ENCODE data around the gene DENND6B. TPM values are rescaled to one million over a fixed set of nuclear protein-coding genes. Genes with fewer than 3 reads are reported as not detected.
"Not testable (repeated sequence)": the region's sequence is repeated elsewhere in the genome, so short reads cannot be mapped to it uniquely, and the experiment has no call there.

The DENND6B gene
- total RNA-seq, 1 donor from 2014 or later = 1.8 TPM

GRCh38 chr22:50339945-50340879 lies 13.4 kb upstream of the DENND6B start:
- DNase-seq (ENCODE audit: low spot score) (no peak), ATAC-seq (no peak)

GRCh38 chr22:50338860-50339462 lies 12.1 kb upstream of the DENND6B start:
- DNase-seq (ENCODE audit: low spot score) (no peak), ATAC-seq (no peak)

- no peak for ATAC-seq
Observed at GRCh38 chr22:50338042-50338573, 11.3 kb upstream of the DENND6B start.

GRCh38 chr22:50337262-50338041 lies 10.6 kb upstream of the DENND6B start:
- ATAC-seq = no peak
- no peak for DNase-seq (ENCODE audit: low spot score)

More at GRCh38 chr22:50338042-50338573, 11.3 kb upstream of the DENND6B start:
- DNase-seq (ENCODE audit: low spot score) = no peak

- ATAC-seq; DNase-seq (ENCODE audit: low spot score): not testable (repeated sequence)
Observed at GRCh38 chr22:50334433-50334832, 7.6 kb upstream of the DENND6B start.

GRCh38 chr22:50329236-50329635 lies 2.4 kb upstream of the DENND6B start:
- ATAC-seq = no peak
- DNase-seq (ENCODE audit: low spot score) = no peak

- DNase-seq (ENCODE audit: low spot score) = no peak
- no peak for ATAC-seq
Observed at GRCh38 chr22:50327711-50328019, 853 bp upstream of the DENND6B start.

- no peak for DNase-seq (ENCODE audit: low spot score)
- ATAC-seq = no peak
Observed at GRCh38 chr22:50326225-50326955, 422 bp downstream of the DENND6B start.

- ATAC-seq = no peak
- DNase-seq (ENCODE audit: low spot score) = no peak
Observed at GRCh38 chr22:50325444-50326224, 1.2 kb downstream of the DENND6B start.

GRCh38 chr22:50323900-50324299 lies 2.9 kb downstream of the DENND6B start:
- DNase-seq (ENCODE audit: low spot score) (no peak), ATAC-seq (no peak)

GRCh38 chr22:50322382-50323104 lies 4.3 kb downstream of the DENND6B start:
- DNase-seq (ENCODE audit: low spot score) = not testable (repeated sequence)
- ATAC-seq = peak; percentile 35

- ATAC-seq = no peak
- DNase-seq (ENCODE audit: low spot score) = no peak
Observed at GRCh38 chr22:50320671-50321325, 6.0 kb downstream of the DENND6B start.

- DNase-seq (ENCODE audit: low spot score) (no peak), ATAC-seq (no peak)
Observed at GRCh38 chr22:50320116-50320515, 6.7 kb downstream of the DENND6B start.

- ATAC-seq (no peak), DNase-seq (ENCODE audit: low spot score) (no peak)
Observed at GRCh38 chr22:50319503-50319951, 7.3 kb downstream of the DENND6B start.

GRCh38 chr22:50318698-50319411 lies 8.0 kb downstream of the DENND6B start:
- no peak for DNase-seq (ENCODE audit: low spot score)

GRCh38 chr22:50318356-50318697 lies 8.5 kb downstream of the DENND6B start:
- ATAC-seq = no peak
- no peak for DNase-seq (ENCODE audit: low spot score)

More at GRCh38 chr22:50318698-50319411, 8.0 kb downstream of the DENND6B start:
- no peak for ATAC-seq

- DNase-seq (ENCODE audit: low spot score) (no peak), ATAC-seq (no peak)
Observed at GRCh38 chr22:50317674-50318073, 9.1 kb downstream of the DENND6B start.

- ATAC-seq (no peak), DNase-seq (ENCODE audit: low spot score) (no peak)
Observed at GRCh38 chr22:50317178-50317577, 9.6 kb downstream of the DENND6B start.
